ENCODE results near the gene GAS7.

DNA sequence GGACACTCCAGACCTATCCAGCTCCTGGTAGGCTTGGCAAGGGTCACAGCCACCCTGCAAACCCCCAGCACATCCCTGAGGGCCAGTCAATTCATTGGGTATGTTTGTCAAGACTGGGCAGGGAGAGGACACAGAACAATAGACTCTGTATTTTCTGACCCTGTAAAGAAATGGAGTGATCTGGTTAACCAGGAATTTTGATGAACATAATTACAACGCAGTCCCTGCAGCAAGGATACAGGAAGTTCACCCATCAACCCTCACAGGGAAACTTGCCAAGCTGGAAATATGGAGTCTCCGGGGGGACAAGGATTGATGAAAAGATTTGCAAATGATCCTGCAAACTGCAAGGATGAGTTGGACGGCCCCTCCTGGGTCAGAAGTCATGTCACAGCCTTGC is 167.3 kb downstream of the GAS7 start:
- TF ChIP-seq, protein P1, sequence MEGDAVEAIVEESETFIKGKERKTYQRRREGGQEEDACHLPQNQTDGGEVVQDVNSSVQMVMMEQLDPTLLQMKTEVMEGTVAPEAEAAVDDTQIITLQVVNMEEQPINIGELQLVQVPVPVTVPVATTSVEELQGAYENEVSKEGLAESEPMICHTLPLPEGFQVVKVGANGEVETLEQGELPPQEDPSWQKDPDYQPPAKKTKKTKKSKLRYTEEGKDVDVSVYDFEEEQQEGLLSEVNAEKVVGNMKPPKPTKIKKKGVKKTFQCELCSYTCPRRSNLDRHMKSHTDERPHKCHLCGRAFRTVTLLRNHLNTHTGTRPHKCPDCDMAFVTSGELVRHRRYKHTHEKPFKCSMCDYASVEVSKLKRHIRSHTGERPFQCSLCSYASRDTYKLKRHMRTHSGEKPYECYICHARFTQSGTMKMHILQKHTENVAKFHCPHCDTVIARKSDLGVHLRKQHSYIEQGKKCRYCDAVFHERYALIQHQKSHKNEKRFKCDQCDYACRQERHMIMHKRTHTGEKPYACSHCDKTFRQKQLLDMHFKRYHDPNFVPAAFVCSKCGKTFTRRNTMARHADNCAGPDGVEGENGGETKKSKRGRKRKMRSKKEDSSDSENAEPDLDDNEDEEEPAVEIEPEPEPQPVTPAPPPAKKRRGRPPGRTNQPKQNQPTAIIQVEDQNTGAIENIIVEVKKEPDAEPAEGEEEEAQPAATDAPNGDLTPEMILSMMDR (optimal IDR thresholded peaks at IDR 0.05 in 1 of 3, IDR thresholded peaks at IDR 0.05 in 1 of 3, conservative IDR thresholded peaks at IDR 0.05 in 1 of 3; ENCODE audit: extremely low read depth in 1 of 3, insufficient read depth in 2 of 3, low read length in 3 of 3), result no peak
- TF ChIP-seq EZH2 (IDR thresholded peaks at IDR 0.05; ENCODE audit: low read length), result no peak

Data from keratinocyte (primary cell).